ENCODE data around the gene CACYBP. TPM values are rescaled to one million over a fixed set of nuclear protein-coding genes. Genes with fewer than 3 reads are reported as not detected.

CACYBP gene
- total RNA-seq, 1 donor from 2014 or later: 75.6 TPM

GRCh38 chr1:174975764-174976163 is 24.0 kb upstream of the CACYBP start:
- Histone ChIP-seq H3K9me3 (replicated peaks) (no peaks in the 10 kb centered on the region), H3K27me3 (ENCODE audit: low read depth) (no peaks in the 10 kb centered on the region), H3K4me3 (no peak overlapping the region), H3K36me3 (peaks cover 22% of the 10 kb centered on the region), H3K27ac (replicated peaks) (no peak overlapping the region), H3K4me1 (peaks cover 29% of the 10 kb centered on the region)
- intact Hi-C loops (cut with micrococcal nuclease): no loop called here
- TF ChIP-seq CTCF (IDR thresholded peaks at IDR 0.05; ENCODE audit: borderline replicate concordance): no peak
- DNase-seq: no peak

GRCh38 chr1:174976436-174977108 is 23.2 kb upstream of the CACYBP start:
- peaks cover 26% of the 10 kb centered on the region for H3K36me3 ChIP-seq
- H3K27ac ChIP-seq (replicated peaks): peak overlapping the region; percentile 54
- no peaks in the 10 kb centered on the region for H3K27me3 ChIP-seq (ENCODE audit: low read depth)
- no peak for DNase-seq
- H3K4me1 ChIP-seq: peaks cover 29% of the 10 kb centered on the region
- intact Hi-C loops (cut with micrococcal nuclease): no loop called here
- no peak for TF ChIP-seq CTCF (IDR thresholded peaks at IDR 0.05; ENCODE audit: borderline replicate concordance)
- no peaks in the 10 kb centered on the region for H3K9me3 ChIP-seq (replicated peaks)
- no peak overlapping the region for H3K4me3 ChIP-seq

- TF ChIP-seq CTCF (IDR thresholded peaks at IDR 0.05; ENCODE audit: borderline replicate concordance): peak; percentile 76
- no peak overlapping the region for H3K27ac ChIP-seq (replicated peaks)
- DNase-seq: no peak
- intact Hi-C loops (cut with micrococcal nuclease): loop anchor here (5.0 kb wide), 1 partner anchor 211 kb away; no protein-coding TSS in a partner anchor
- H3K9me3 ChIP-seq (replicated peaks): no peaks in the 10 kb centered on the region
- no peak overlapping the region for H3K4me3 ChIP-seq
- no peaks in the 10 kb centered on the region for H3K27me3 ChIP-seq (ENCODE audit: low read depth)
- H3K4me1 ChIP-seq: no peaks in the 10 kb centered on the region
- peaks cover 35% of the 10 kb centered on the region for H3K36me3 ChIP-seq
Measured at GRCh38 chr1:174982971-174983689, 16.6 kb upstream of the CACYBP start.

- intact Hi-C loops (cut with micrococcal nuclease): loop anchor here (5.0 kb wide), 1 partner anchor 213 kb away; no protein-coding TSS in a partner anchor
- Histone ChIP-seq H3K27me3 (ENCODE audit: low read depth) (no peaks in the 10 kb centered on the region), H3K36me3 (peaks cover 20% of the 10 kb centered on the region), H3K4me3 (no peak overlapping the region), H3K9me3 (replicated peaks) (no peaks in the 10 kb centered on the region), H3K4me1 (peaks cover 9% of the 10 kb centered on the region), H3K27ac (replicated peaks) (no peak overlapping the region)
- DNase-seq: no peak
- TF ChIP-seq CTCF (IDR thresholded peaks at IDR 0.05; ENCODE audit: borderline replicate concordance): no peak
Measured at GRCh38 chr1:174984952-174985351, 14.8 kb upstream of the CACYBP start.

- H3K27ac ChIP-seq (replicated peaks): no peak overlapping the region
- H3K9me3 ChIP-seq (replicated peaks): no peaks in the 10 kb centered on the region
- DNase-seq: no peak
- no peaks in the 10 kb centered on the region for H3K27me3 ChIP-seq (ENCODE audit: low read depth)
- intact Hi-C loops (cut with micrococcal nuclease): no loop called here
- H3K36me3 ChIP-seq: no peaks in the 10 kb centered on the region
- H3K4me1 ChIP-seq: peaks cover 17% of the 10 kb centered on the region
- TF ChIP-seq CTCF (IDR thresholded peaks at IDR 0.05; ENCODE audit: borderline replicate concordance): no peak
- no peak overlapping the region for H3K4me3 ChIP-seq
Measured at GRCh38 chr1:174988539-174988938, 11.2 kb upstream of the CACYBP start.
